CD14-positive monocyte (primary cell): Measurements from ENCODE around the gene BCOR. TPM values are rescaled to one million over a fixed set of nuclear protein-coding genes. Genes with fewer than 3 reads are reported as not detected.
A peak's percentile ranks its signal among the peaks of the same experiment; 100 is the strongest.

Experiments
- DNase-seq, 3 donors: peaks; one replicate each; pipeline ENCODE4 v3.0.0-alpha.2; 2011 to 2022
- H2AFZ ChIP-seq: 2 replicates; pipeline ENCODE4 v1.6.0; 2012; ENCODE audit warnings: mild to moderate bottlenecking, low read depth, low read length, inconsistent platforms; ENCODE audit not compliant: insufficient read depth, poor library complexity, severe bottlenecking
- H3K27ac ChIP-seq, 2 donors: 1 replicate in 1 of 2; 2 replicates in 1 of 2; pipeline ENCODE4 v1.5.1; 2012 to 2013; ENCODE audit warnings: low read length in 2 of 2, control low read depth in 1 of 2, inconsistent platforms in 1 of 2, low read depth in 1 of 2, mild to moderate bottlenecking in 1 of 2
- H3K27me3 ChIP-seq, 2 donors: one replicate each; pipeline versions ENCODE4 v1.6.0 to v1.6.1; 2011 to 2013; ENCODE audit warnings: low read length in 2 of 2; ENCODE audit not compliant: control insufficient read depth in 2 of 2, insufficient read depth in 2 of 2
- H3K36me3 ChIP-seq, 2 donors: replicated peaks in 1 of 2; 1 replicate in 1 of 2; 2 replicates in 1 of 2; pipeline versions ENCODE4 v1.5.1 to v1.6.1; 2012 to 2013; ENCODE audit warnings: low read length in 2 of 2, control low read depth in 1 of 2, inconsistent platforms in 1 of 2, mild to moderate bottlenecking in 1 of 2; ENCODE audit not compliant: insufficient read depth in 2 of 2, control insufficient read depth in 1 of 2
- H3K4me1 ChIP-seq, 2 donors: 1 replicate in 1 of 2; 2 replicates in 1 of 2; pipeline versions ENCODE4 v1.5.1 to v1.6.1; 2012 to 2013; ENCODE audit warnings: low read length in 2 of 2, control low read depth in 1 of 2, inconsistent platforms in 1 of 2, mild to moderate bottlenecking in 1 of 2, moderate library complexity in 1 of 2; ENCODE audit not compliant: insufficient read depth in 2 of 2, control insufficient read depth in 1 of 2
- H3K4me2 ChIP-seq: replicated peaks from 2 replicates; pipeline ENCODE3; 2012; ENCODE audit warnings: low read length, moderate library complexity, mild to moderate bottlenecking; ENCODE audit not compliant: poor library complexity, severe bottlenecking; ENCODE audit errors: extremely low read depth
- H3K4me3 ChIP-seq, 3 experiments: fragments of 200-600 bp in 1 of 3; sonication (generic) in 1 of 3; replicated peaks in 1 of 3; 1 replicate in 2 of 3; 2 replicates in 1 of 3; pipeline ENCODE4 v1.5.1; 2011 to 2013; ENCODE audit warnings: low read length in 3 of 3, mild to moderate bottlenecking in 3 of 3, control low read depth in 2 of 3, low read depth in 2 of 3, inconsistent platforms in 1 of 3, moderate library complexity in 1 of 3
- H3K79me2 ChIP-seq: 2 replicates; pipeline ENCODE4 v1.6.0; 2012; ENCODE audit warnings: mild to moderate bottlenecking, control low read depth, inconsistent platforms, low read length, moderate library complexity; ENCODE audit not compliant: insufficient read depth
- H3K9ac ChIP-seq: 2 replicates; pipeline ENCODE4 v1.6.0; 2017; ENCODE audit warnings: low read length, mild to moderate bottlenecking; ENCODE audit not compliant: insufficient read depth, poor library complexity, severe bottlenecking
- H3K9me3 ChIP-seq, 2 donors: replicated peaks in 1 of 2; 1 replicate in 1 of 2; 2 replicates in 1 of 2; pipeline versions ENCODE4 v1.5.1 to v1.6.1; 2012 to 2013; ENCODE audit warnings: low read length in 2 of 2, control low read depth in 1 of 2; ENCODE audit not compliant: control insufficient read depth in 1 of 2, insufficient read depth in 1 of 2
- H4K20me1 ChIP-seq: 2 replicates; pipeline ENCODE4 v1.6.0; 2012; ENCODE audit warnings: mild to moderate bottlenecking, low read length, control low read depth, moderate library complexity; ENCODE audit not compliant: insufficient read depth
- H3K27ac Mint-ChIP-seq, 7 donors: one replicate each; pipeline ENCODE4 v1.8.0; 2020; ENCODE audit warnings: mild to moderate bottlenecking in 7 of 7, mixed read lengths in 7 of 7, moderate library complexity in 6 of 7, inconsistent platforms in 2 of 7
- H3K27me3 Mint-ChIP-seq, 3 donors: one replicate each; pipeline ENCODE4 v1.8.0; 2021 to 2022; ENCODE audit warnings: low read depth in 3 of 3, mild to moderate bottlenecking in 3 of 3, mixed read lengths in 3 of 3, moderate library complexity in 3 of 3, inconsistent platforms in 1 of 3
- H3K36me3 Mint-ChIP-seq, 2 donors: one replicate each; pipeline ENCODE4 v1.8.0; 2020; ENCODE audit warnings: mixed read lengths in 2 of 2, inconsistent platforms in 1 of 2, mild to moderate bottlenecking in 1 of 2
- H3K4me1 Mint-ChIP-seq: one replicate; pipeline ENCODE4 v1.8.0; 2020; ENCODE audit warnings: mild to moderate bottlenecking, mixed read lengths
- H3K4me3 Mint-ChIP-seq, 2 donors: one replicate each; pipeline ENCODE4 v1.8.0; 2020; ENCODE audit warnings: mild to moderate bottlenecking in 2 of 2, mixed read lengths in 2 of 2, moderate library complexity in 1 of 2
- H3K9me3 Mint-ChIP-seq, 7 donors: one replicate each; pipeline ENCODE4 v1.8.0; 2020 to 2022; ENCODE audit warnings: mixed read lengths in 7 of 7, mild to moderate bottlenecking in 6 of 7, moderate library complexity in 6 of 7, inconsistent platforms in 2 of 7
- WGBS: methylation state at CpG from one replicate; pipeline ENCODE4 v1.1.5; 2013; ENCODE audit warnings: missing lambda C conversion rate; ENCODE audit not compliant: insufficient coverage; 5-methylcytosine and 5-hydroxymethylcytosine counted together
- intact Hi-C, 2 donors: fragments of 100-400 bp; cut with micrococcal nuclease; formaldehyde crosslinking; loops; one replicate each; pipeline versions ENCODE4 v1.15.0 to v1.15.1; 2023
- polyA plus RNA-seq, 3 donors: library from polyadenylated mRNA; depleted of rRNA in 1 of 3; unstranded in 2 of 3; stranded (reverse) in 1 of 3; fragments of 300-500 nt in 2 of 3; fragments of >200 nt in 1 of 3; fragmentation: Illumina TruSeq in 2 of 3; gene quantifications; 1 replicate in 2 of 3; 2 replicates in 1 of 3; pipeline ENCODE4 v1.2.3, GENCODE V29; 2012 to 2021
- TF ChIP-seq, protein P1 (sequence below): fragments of 200-600 bp; IDR thresholded peaks from one replicate; pipeline ENCODE4 v1.8.0; 2022; ENCODE audit warnings: antibody characterized with exemption, mild to moderate bottlenecking

Gene BCOR
- polyA plus RNA-seq, 3 donors, result 1.1 to 8.2 (median 2.6) TPM

DNA sequence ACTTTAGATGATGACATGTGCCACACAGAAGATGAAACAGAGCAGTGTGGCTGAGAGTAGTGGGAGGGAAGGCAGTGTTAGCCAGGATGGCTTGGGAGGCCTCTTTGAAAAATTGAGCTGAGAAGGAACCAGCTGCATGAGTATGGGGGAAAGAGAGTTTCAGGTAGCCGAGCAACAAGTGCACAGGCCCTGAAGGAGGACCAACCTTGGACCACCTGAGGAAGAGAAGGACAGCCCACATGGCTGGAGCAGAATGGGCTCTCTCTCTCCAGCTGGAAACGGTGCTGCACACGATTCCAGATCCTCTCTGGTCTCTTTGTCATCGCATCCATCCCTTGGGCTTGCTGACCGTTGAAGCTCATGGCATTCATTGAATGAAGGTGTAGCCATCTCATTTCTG lies 23.9 kb upstream of the BCOR start:
- H3K9me3 ChIP-seq, result no peaks in the 10 kb centered on the region
- H2AFZ ChIP-seq, result no peak overlapping the region
- no peak overlapping the region for H3K9ac ChIP-seq
- peaks cover 1 to 5% (median 2%) of the 10 kb centered on the region in 3 donors for H3K27me3 Mint-ChIP-seq
- H3K36me3 ChIP-seq, result no peaks in the 10 kb centered on the region
- no peak overlapping the region for H3K27ac Mint-ChIP-seq
- TF ChIP-seq, protein P1, sequence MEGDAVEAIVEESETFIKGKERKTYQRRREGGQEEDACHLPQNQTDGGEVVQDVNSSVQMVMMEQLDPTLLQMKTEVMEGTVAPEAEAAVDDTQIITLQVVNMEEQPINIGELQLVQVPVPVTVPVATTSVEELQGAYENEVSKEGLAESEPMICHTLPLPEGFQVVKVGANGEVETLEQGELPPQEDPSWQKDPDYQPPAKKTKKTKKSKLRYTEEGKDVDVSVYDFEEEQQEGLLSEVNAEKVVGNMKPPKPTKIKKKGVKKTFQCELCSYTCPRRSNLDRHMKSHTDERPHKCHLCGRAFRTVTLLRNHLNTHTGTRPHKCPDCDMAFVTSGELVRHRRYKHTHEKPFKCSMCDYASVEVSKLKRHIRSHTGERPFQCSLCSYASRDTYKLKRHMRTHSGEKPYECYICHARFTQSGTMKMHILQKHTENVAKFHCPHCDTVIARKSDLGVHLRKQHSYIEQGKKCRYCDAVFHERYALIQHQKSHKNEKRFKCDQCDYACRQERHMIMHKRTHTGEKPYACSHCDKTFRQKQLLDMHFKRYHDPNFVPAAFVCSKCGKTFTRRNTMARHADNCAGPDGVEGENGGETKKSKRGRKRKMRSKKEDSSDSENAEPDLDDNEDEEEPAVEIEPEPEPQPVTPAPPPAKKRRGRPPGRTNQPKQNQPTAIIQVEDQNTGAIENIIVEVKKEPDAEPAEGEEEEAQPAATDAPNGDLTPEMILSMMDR, result no peak
- 100% methylated on average over 1 of the region's 5 CpGs for WGBS
- peaks cover 8% of the 10 kb centered on the region for H4K20me1 ChIP-seq
- H3K79me2 ChIP-seq, result no peaks in the 10 kb centered on the region
- peak overlapping the region in 1 of 2 donors; percentile 53 for H3K4me3 Mint-ChIP-seq
- no peaks in the 10 kb centered on the region for H3K27me3 ChIP-seq
- DNase-seq, result no peak
- no peak overlapping the region for H3K27ac ChIP-seq
- H3K4me2 ChIP-seq, result no peak overlapping the region
- intact Hi-C loops, result no loop called here
- peaks cover 0 to 3% (median 0%) of the 10 kb centered on the region in 7 donors for H3K9me3 Mint-ChIP-seq
- no peak overlapping the region for H3K4me3 ChIP-seq
- peaks cover 0 to 6% of the 10 kb centered on the region in 2 donors for H3K36me3 Mint-ChIP-seq
- peaks cover 18% of the 10 kb centered on the region in 2 donors for H3K4me1 ChIP-seq
- peaks cover 15% of the 10 kb centered on the region for H3K4me1 Mint-ChIP-seq

DNA sequence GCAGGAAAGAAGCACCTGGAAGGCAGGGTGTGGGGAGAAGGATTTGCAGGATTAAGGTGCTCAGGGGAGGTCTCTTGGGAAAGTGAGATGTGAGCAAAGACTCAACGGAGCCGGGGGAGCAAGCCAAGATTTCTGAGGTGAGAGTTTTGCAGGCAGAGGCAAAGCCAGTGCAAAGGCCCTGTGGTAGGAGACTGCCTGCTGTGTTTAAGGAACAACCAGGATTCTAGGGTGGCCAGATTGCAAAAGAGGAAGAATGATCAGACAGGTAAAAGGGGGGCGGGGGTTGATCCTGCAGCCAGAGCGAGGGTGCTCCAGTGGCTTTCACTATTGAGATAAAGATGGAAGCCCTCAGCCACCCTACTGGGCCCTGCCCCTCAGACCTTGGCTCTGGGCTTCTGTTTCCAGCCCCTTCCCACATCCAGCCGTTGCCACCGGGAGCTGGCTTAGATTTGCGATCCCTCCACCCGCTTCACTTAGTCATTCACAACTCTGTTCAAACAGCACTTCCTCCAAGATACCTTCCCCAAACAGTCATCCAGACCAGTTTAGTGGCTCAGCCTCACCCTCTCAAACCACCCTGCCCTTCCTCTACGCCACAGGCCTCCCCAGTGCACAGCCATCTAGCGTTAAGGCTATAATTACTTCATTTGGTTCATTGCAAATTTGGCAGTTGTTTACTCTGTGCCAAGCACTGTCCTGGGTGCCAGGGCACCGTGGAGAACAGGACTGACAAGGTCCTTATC lies 23.3 kb upstream of the BCOR start:
- peaks cover 15% of the 10 kb centered on the region for H3K4me1 Mint-ChIP-seq
- no peaks in the 10 kb centered on the region for H3K36me3 ChIP-seq
- H3K27me3 ChIP-seq, result no peaks in the 10 kb centered on the region
- peak overlapping the region in 4 of 7 donors; percentile 22 to 63 (median 43) for H3K27ac Mint-ChIP-seq
- 0% methylated on average over 4 of the region's 11 CpGs for WGBS
- H3K9me3 ChIP-seq, result no peaks in the 10 kb centered on the region
- H3K4me3 ChIP-seq, result no peak overlapping the region
- H3K4me2 ChIP-seq, result peak overlapping the region; percentile 22
- peak overlapping the region in 1 of 2 donors; percentile 53 for H3K4me3 Mint-ChIP-seq
- H4K20me1 ChIP-seq, result peaks cover 8% of the 10 kb centered on the region
- no peak overlapping the region for H3K9ac ChIP-seq
- H2AFZ ChIP-seq, result no peak overlapping the region
- TF ChIP-seq, protein P1, result no peak
- H3K79me2 ChIP-seq, result no peaks in the 10 kb centered on the region
- H3K27me3 Mint-ChIP-seq, result peaks cover 1 to 5% (median 4%) of the 10 kb centered on the region in 3 donors
- H3K4me1 ChIP-seq, result peaks cover 18% of the 10 kb centered on the region in 2 donors
- H3K9me3 Mint-ChIP-seq, result peaks cover 0 to 3% (median 0%) of the 10 kb centered on the region in 7 donors
- peak; percentile 66 to 73 (median 69) for DNase-seq
- intact Hi-C loops, result no loop called here
- peaks cover 0 to 6% of the 10 kb centered on the region in 2 donors for H3K36me3 Mint-ChIP-seq
- no peak overlapping the region for H3K27ac ChIP-seq
